ENCODE results near the gene GAA. TPM values are rescaled to one million over a fixed set of nuclear protein-coding genes. Genes with fewer than 3 reads are reported as not detected.

Gene GAA
- total RNA-seq, 4 donors from 2014 or later = 48.1 to 71.7 (median 67.8) TPM

- peak in 1 of 2 donors; percentile 78 for DNase-seq (ENCODE audit: low spot score in 2 of 2)
- intact Hi-C loops (cut with DNase I; ENCODE audit: low total_unique reads) = no loop called here
- no peak overlapping the region for H3K4me3 ChIP-seq (ENCODE audit: low read depth, poor library complexity, severe bottlenecking)
- TF ChIP-seq POLR2A (IDR thresholded peaks at IDR 0.05) = no peak
- TF ChIP-seq CTCF (IDR thresholded peaks at IDR 0.05) = no peak
- 86% methylated on average over 17 to 19 of the region's 19 CpGs for WGBS, 2 donors
These were observed 2.2 kb downstream of the GAA start for GRCh38 chr17:80103449-80104085.

- 51 to 65% methylated on average over 20 to 26 of the region's 26 CpGs for WGBS, 2 donors
- TF ChIP-seq CTCF (IDR thresholded peaks at IDR 0.05) (no peak), POLR2A (IDR thresholded peaks at IDR 0.05) (no peak)
- H3K4me3 ChIP-seq (ENCODE audit: low read depth, poor library complexity, severe bottlenecking) = no peak overlapping the region
- no peak for DNase-seq (ENCODE audit: low spot score in 2 of 2)
- intact Hi-C loops (cut with DNase I; ENCODE audit: low total_unique reads) = no loop called here
These were observed 3.1 kb downstream of the GAA start for GRCh38 chr17:80104321-80104955.

- H3K4me3 ChIP-seq (ENCODE audit: low read depth, poor library complexity, severe bottlenecking) = no peak overlapping the region
- TF ChIP-seq POLR2A (IDR thresholded peaks at IDR 0.05) (no peak), CTCF (IDR thresholded peaks at IDR 0.05) (no peak)
- intact Hi-C loops (cut with DNase I; ENCODE audit: low total_unique reads) = no loop called here
- no peak for DNase-seq (ENCODE audit: low spot score in 2 of 2)
- WGBS, 2 donors = 83 to 90% methylated on average over 18 of the region's 18 CpGs
These were observed 3.6 kb downstream of the GAA start for GRCh38 chr17:80104956-80105375.

- DNase-seq (ENCODE audit: low spot score in 2 of 2) = peak in 1 of 2 donors; percentile 91
These were observed 4.4 kb downstream of the GAA start for GRCh38 chr17:80105762-80106161.

GRCh38 chr17:80106176-80106575 is 4.8 kb downstream of the GAA start:
- H3K4me3 ChIP-seq (ENCODE audit: low read depth, poor library complexity, severe bottlenecking) = no peak overlapping the region
- intact Hi-C loops (cut with DNase I; ENCODE audit: low total_unique reads) = no loop called here
- TF ChIP-seq POLR2A (IDR thresholded peaks at IDR 0.05) (no peak), CTCF (IDR thresholded peaks at IDR 0.05) (no peak)
- peak in 1 of 2 donors; percentile 77 for DNase-seq (ENCODE audit: low spot score in 2 of 2)
- WGBS, 2 donors = 55 to 58% methylated on average over 10 of the region's 10 CpGs

More at GRCh38 chr17:80105762-80106161, 4.4 kb downstream of the GAA start:
- 43 to 55% methylated on average over 19 to 29 of the region's 29 CpGs for WGBS, 2 donors
- intact Hi-C loops (cut with DNase I; ENCODE audit: low total_unique reads) = no loop called here
- TF ChIP-seq CTCF (IDR thresholded peaks at IDR 0.05) (no peak), POLR2A (IDR thresholded peaks at IDR 0.05) (no peak)
- H3K4me3 ChIP-seq (ENCODE audit: low read depth, poor library complexity, severe bottlenecking) = no peak overlapping the region
